ENCODE data around the gene SLC16A10. TPM values are rescaled to one million over a fixed set of nuclear protein-coding genes. Genes with fewer than 3 reads are reported as not detected.
"Not testable (repeated sequence)": the region's sequence is repeated elsewhere in the genome, so short reads cannot be mapped to it uniquely, and the experiment has no call there.

SLC16A10 gene
- total and polyA plus RNA-seq, 7 experiments from 2014 or later, result 1.6 to 27.7 (median 16.7) TPM

GRCh38 chr6:111183702-111184517 is 96.6 kb downstream of the SLC16A10 start:
- intact Hi-C loops (cut with micrococcal nuclease), result no loop called here
- no peaks in the 10 kb centered on the region for H3K9me3 ChIP-seq (ENCODE audit: control insufficient read depth in 2 of 3, low read length in 3 of 3)
- CTCF ChIA-PET, result interaction anchor here (0.6 kb wide), 1 partner anchor 24 kb away, joined by 4 read pairs; no protein-coding TSS in a partner anchor
- H3K9me3 Mint-ChIP-seq, result peaks cover 0 to under 1% (median 0%) of the 10 kb centered on the region in 11 donors
- peaks cover 0 to 6% (median 0%) of the 10 kb centered on the region in 7 donors for H3K4me1 Mint-ChIP-seq
- ATAC-seq, result no peak
- no peaks in the 10 kb centered on the region for H3K36me3 ChIP-seq (ENCODE audit: control insufficient read depth in 2 of 3, insufficient read depth in 3 of 3, low read length in 3 of 3)
- no peaks in the 10 kb centered on the region for H3K4me1 ChIP-seq (ENCODE audit: control insufficient read depth in 2 of 2, insufficient read depth in 2 of 2, low read length in 2 of 2)
- no peak overlapping the region for H3K27ac ChIP-seq (ENCODE audit: low read depth, low read length)
- no peaks in the 10 kb centered on the region for H3K27me3 ChIP-seq (ENCODE audit: control insufficient read depth in 2 of 2, insufficient read depth in 2 of 2, low read length in 2 of 2)
- H3K4me3 Mint-ChIP-seq, result no peak overlapping the region
- no peaks in the 10 kb centered on the region for H3K27me3 Mint-ChIP-seq
- POLR2A ChIA-PET, result interaction anchor here (0.9 kb wide), 1 partner anchor 202 kb away, joined by 3 read pairs; the partner anchor contains the start of gene RPF2
- H3K36me3 Mint-ChIP-seq, result peaks cover 0 to 60% (median 35%) of the 10 kb centered on the region in 5 donors
- no peak overlapping the region for H3K4me3 ChIP-seq (ENCODE audit: low read length)
- DNase-seq, result no peak
- no peak overlapping the region for H3K27ac Mint-ChIP-seq

GRCh38 chr6:111184827-111185532 is 97.7 kb downstream of the SLC16A10 start:
- Mint-ChIP-seq H3K4me1 (peaks cover 0 to 6% (median 0%) of the 10 kb centered on the region in 7 donors), H3K4me3 (no peak overlapping the region), H3K9me3 (peaks cover 0 to 6% (median 0%) of the 10 kb centered on the region in 11 donors), H3K27ac (peak overlapping the region in 1 of 9 donors; percentile 48), H3K27me3 (no peaks in the 10 kb centered on the region), H3K36me3 (peaks cover 0 to 61% (median 37%) of the 10 kb centered on the region in 5 donors)
- ChIA-PET POLR2A (interaction anchor here (0.9 kb wide), 1 partner anchor 203 kb away, joined by 3 read pairs; the partner anchor contains the start of gene RPF2), CTCF (interaction anchor here (0.6 to 0.9 kb wide), 2 partner anchors 23 to 127 kb away, joined by 3 to 4 read pairs; no protein-coding TSS in a partner anchor)
- DNase-seq (no peak), ATAC-seq (no peak)
- Histone ChIP-seq H3K36me3 (ENCODE audit: control insufficient read depth in 2 of 3, insufficient read depth in 3 of 3, low read length in 3 of 3) (no peaks in the 10 kb centered on the region), H3K27ac (ENCODE audit: low read depth, low read length) (no peak overlapping the region), H3K27me3 (ENCODE audit: control insufficient read depth in 2 of 2, insufficient read depth in 2 of 2, low read length in 2 of 2) (no peaks in the 10 kb centered on the region), H3K4me1 (ENCODE audit: control insufficient read depth in 2 of 2, insufficient read depth in 2 of 2, low read length in 2 of 2) (no peaks in the 10 kb centered on the region), H3K4me3 (ENCODE audit: low read length) (no peak overlapping the region), H3K9me3 (ENCODE audit: control insufficient read depth in 2 of 3, low read length in 3 of 3) (no peaks in the 10 kb centered on the region)
- intact Hi-C loops (cut with micrococcal nuclease), result no loop called here

- H3K9me3 ChIP-seq (ENCODE audit: control insufficient read depth in 2 of 3, low read length in 3 of 3), result no peaks in the 10 kb centered on the region
- H3K4me1 ChIP-seq (ENCODE audit: control insufficient read depth in 2 of 2, insufficient read depth in 2 of 2, low read length in 2 of 2), result no peaks in the 10 kb centered on the region
- intact Hi-C loops (cut with micrococcal nuclease), result no loop called here
- peaks cover 0 to 7% (median 1%) of the 10 kb centered on the region in 11 donors for H3K9me3 Mint-ChIP-seq
- no peak overlapping the region for H3K27ac Mint-ChIP-seq
- H3K36me3 ChIP-seq (ENCODE audit: control insufficient read depth in 2 of 3, insufficient read depth in 3 of 3, low read length in 3 of 3), result no peaks in the 10 kb centered on the region
- H3K27me3 ChIP-seq (ENCODE audit: control insufficient read depth in 2 of 2, insufficient read depth in 2 of 2, low read length in 2 of 2), result no peaks in the 10 kb centered on the region
- H3K27me3 Mint-ChIP-seq, result no peaks in the 10 kb centered on the region
- ChIA-PET CTCF (interaction anchor here (0.9 kb wide), 1 partner anchor 128 kb away, joined by 3 read pairs; no protein-coding TSS in a partner anchor), POLR2A (no interaction called here)
- ATAC-seq (no peak), DNase-seq (no peak)
- no peak overlapping the region for H3K4me3 Mint-ChIP-seq
- H3K36me3 Mint-ChIP-seq, result peaks cover 0 to 62% (median 38%) of the 10 kb centered on the region in 5 donors
- peaks cover 0 to 6% (median 0%) of the 10 kb centered on the region in 7 donors for H3K4me1 Mint-ChIP-seq
- H3K27ac ChIP-seq (ENCODE audit: low read depth, low read length), result no peak overlapping the region
- no peak overlapping the region for H3K4me3 ChIP-seq (ENCODE audit: low read length)
These were observed 98.7 kb downstream of the SLC16A10 start for GRCh38 chr6:111185954-111186353.

GRCh38 chr6:111187874-111188273 is 100.6 kb downstream of the SLC16A10 start:
- Mint-ChIP-seq H3K27me3 (no peaks in the 10 kb centered on the region), H3K4me1 (peaks cover 0 to 5% (median 0%) of the 10 kb centered on the region in 7 donors), H3K27ac (no peak overlapping the region), H3K4me3 (no peak overlapping the region), H3K36me3 (peaks cover 0 to 58% (median 45%) of the 10 kb centered on the region in 5 donors), H3K9me3 (peaks cover 0 to 11% (median 3%) of the 10 kb centered on the region in 11 donors)
- intact Hi-C loops (cut with micrococcal nuclease), result no loop called here
- Histone ChIP-seq H3K27me3 (ENCODE audit: control insufficient read depth in 2 of 2, insufficient read depth in 2 of 2, low read length in 2 of 2) (no peaks in the 10 kb centered on the region), H3K27ac (ENCODE audit: low read depth, low read length) (no peak overlapping the region), H3K36me3 (ENCODE audit: control insufficient read depth in 2 of 3, insufficient read depth in 3 of 3, low read length in 3 of 3) (no peaks in the 10 kb centered on the region), H3K9me3 (ENCODE audit: control insufficient read depth in 2 of 3, low read length in 3 of 3) (no peaks in the 10 kb centered on the region), H3K4me1 (ENCODE audit: control insufficient read depth in 2 of 2, insufficient read depth in 2 of 2, low read length in 2 of 2) (no peaks in the 10 kb centered on the region), H3K4me3 (ENCODE audit: low read length) (no peak overlapping the region)
- POLR2A ChIA-PET, result no interaction called here
- ATAC-seq, result no peak
- no peak for DNase-seq
- CTCF ChIA-PET, result no interaction called here

GRCh38 chr6:111189666-111190210 is 102.4 kb downstream of the SLC16A10 start:
- Mint-ChIP-seq H3K9me3 (peaks cover 0 to 11% (median 3%) of the 10 kb centered on the region in 11 donors), H3K27ac (peak overlapping the region in 1 of 9 donors; percentile 27), H3K36me3 (peaks cover 0 to 54% (median 37%) of the 10 kb centered on the region in 5 donors)
- H3K4me3 Mint-ChIP-seq; H3K9me3 ChIP-seq (ENCODE audit: control insufficient read depth in 2 of 3, low read length in 3 of 3); ATAC-seq; POLR2A ChIA-PET; H3K27ac ChIP-seq (ENCODE audit: low read depth, low read length); intact Hi-C loops (cut with micrococcal nuclease); H3K27me3 Mint-ChIP-seq; H3K4me1 ChIP-seq (ENCODE audit: control insufficient read depth in 2 of 2, insufficient read depth in 2 of 2, low read length in 2 of 2); CTCF ChIA-PET; H3K27me3 ChIP-seq (ENCODE audit: control insufficient read depth in 2 of 2, insufficient read depth in 2 of 2, low read length in 2 of 2); H3K4me1 Mint-ChIP-seq; H3K4me3 ChIP-seq (ENCODE audit: low read length); DNase-seq; H3K36me3 ChIP-seq (ENCODE audit: control insufficient read depth in 2 of 3, insufficient read depth in 3 of 3, low read length in 3 of 3): not testable (repeated sequence)

GRCh38 chr6:111190637-111191036 is 103.3 kb downstream of the SLC16A10 start:
- H3K9me3 Mint-ChIP-seq, result peaks cover 0 to 11% (median 3%) of the 10 kb centered on the region in 11 donors
- H3K27me3 Mint-ChIP-seq, result peaks cover 0 to 3% (median 0%) of the 10 kb centered on the region in 5 donors
- no peak overlapping the region for H3K4me3 Mint-ChIP-seq
- no peak overlapping the region for H3K27ac ChIP-seq (ENCODE audit: low read depth, low read length)
- H3K36me3 ChIP-seq (ENCODE audit: control insufficient read depth in 2 of 3, insufficient read depth in 3 of 3, low read length in 3 of 3), result no peaks in the 10 kb centered on the region
- H3K27me3 ChIP-seq (ENCODE audit: control insufficient read depth in 2 of 2, insufficient read depth in 2 of 2, low read length in 2 of 2), result no peaks in the 10 kb centered on the region
- DNase-seq (no peak), ATAC-seq (no peak)
- H3K4me1 Mint-ChIP-seq, result peaks cover 0 to 7% (median 2%) of the 10 kb centered on the region in 7 donors
- POLR2A ChIA-PET, result no interaction called here
- no peak overlapping the region for H3K27ac Mint-ChIP-seq
- H3K4me3 ChIP-seq (ENCODE audit: low read length), result no peak overlapping the region
- H3K9me3 ChIP-seq (ENCODE audit: control insufficient read depth in 2 of 3, low read length in 3 of 3), result no peaks in the 10 kb centered on the region
- CTCF ChIA-PET, result no interaction called here
- intact Hi-C loops (cut with micrococcal nuclease), result no loop called here
- no peaks in the 10 kb centered on the region for H3K4me1 ChIP-seq (ENCODE audit: control insufficient read depth in 2 of 2, insufficient read depth in 2 of 2, low read length in 2 of 2)
- H3K36me3 Mint-ChIP-seq, result peaks cover 0 to 53% (median 41%) of the 10 kb centered on the region in 5 donors

Data from naive thymus-derived CD4-positive, alpha-beta T cell (primary cell).